GM12878 (cell line): ENCODE results near the gene ACVR1. TPM values are rescaled to one million over a fixed set of nuclear protein-coding genes. Genes with fewer than 3 reads are reported as not detected.

Source experiments
- DPF2 ChIP-seq: fragments of 450-650 bp; IDR thresholded peaks from 2 replicates; pipeline ENCODE4 v1.6.1; 2017; ENCODE audit warnings: mild to moderate bottlenecking
- JUND ChIP-seq: IDR thresholded peaks from 2 replicates; pipeline ENCODE4 v1.6.1; 2012; ENCODE audit warnings: low read depth, mild to moderate bottlenecking, low read length, improper control_type of control experiment, moderate library complexity
- POLR2A ChIP-seq: IDR thresholded peaks from 2 replicates; pipeline ENCODE4 v1.6.1; 2011; ENCODE audit warnings: low read depth, mild to moderate bottlenecking, low read length
- REST ChIP-seq: IDR thresholded peaks from 2 replicates; pipeline ENCODE4 v1.6.1; 2012; ENCODE audit warnings: mild to moderate bottlenecking, low read depth, low read length
- SKIL ChIP-seq: fragments of 450-650 bp; IDR thresholded peaks from 2 replicates; pipeline ENCODE4 v1.6.1; 2017; ENCODE audit warnings: mild to moderate bottlenecking, low read depth, inconsistent platforms; ENCODE audit not compliant: poor library complexity, severe bottlenecking
- SMC3 ChIP-seq: IDR thresholded peaks from 2 replicates; pipeline ENCODE4 v1.6.1; 2011; ENCODE audit warnings: low read length, improper control_type of control experiment, borderline replicate concordance
- TCF12 ChIP-seq: IDR thresholded peaks from 2 replicates; pipeline ENCODE4 v1.6.1; 2011; ENCODE audit warnings: low read depth, mild to moderate bottlenecking, low read length
- WRNIP1 ChIP-seq: IDR thresholded peaks from 2 replicates; pipeline ENCODE4 v1.6.1; 2011; ENCODE audit warnings: low read depth, low read length, improper control_type of control experiment, borderline replicate concordance
- ZBED1 ChIP-seq: IDR thresholded peaks from 2 replicates; pipeline ENCODE4 v1.6.1; 2016; ENCODE audit warnings: borderline replicate concordance
- ZZZ3 ChIP-seq: IDR thresholded peaks from 2 replicates; pipeline ENCODE4 v1.6.1; 2011; ENCODE audit warnings: low read depth; ENCODE audit not compliant: control insufficient read depth, insufficient read length
- polyA plus RNA-seq, 11 experiments: library from polyadenylated mRNA; depleted of rRNA in 4 of 11; unstranded in 6 of 11; stranded (reverse) in 5 of 11; fragments of >200 nt; fragmentation: Nextera tagmentation in 4 of 11; fragmentation: Illumina TruSeq in 1 of 11; extraction: Ambion mirVana in 4 of 11; extraction: Trizol in 1 of 11; gene quantifications; 1 replicate in 1 of 11; 2 replicates in 10 of 11; pipeline versions ENCODE4 v1.2.1 to v1.2.3, GENCODE V29; 2011 to 2016; ENCODE audit warnings: inconsistent platforms in 2 of 11, missing spikeins in 2 of 11, low read depth in 1 of 11
- total RNA-seq, 4 experiments: library from RNA; depleted of rRNA in 3 of 4; stranded (reverse); fragments of >200 nt in 3 of 4; fragmentation: Illumina TruSeq in 1 of 4; extraction: Trizol in 1 of 4; gene quantifications; 2 replicates each; pipeline versions ENCODE4 v1.2.1 to v1.2.3, GENCODE V29; 2013 to 2021

ACVR1 gene
- total and polyA plus RNA-seq, 10 of the 15 experiments (the other 5 are each of a cell fraction or from before 2014, with no cell fraction given) = 0.06 to 0.24 (median 0.14) TPM; not detected in 4

GRCh38 chr2:157842106-157842879 lies 33.8 kb downstream of the ACVR1 start (continued):
- TF ChIP-seq REST (no peak), ZBED1 (no peak), DPF2 (no peak), JUND (no peak), SKIL (no peak), SMC3 (no peak), ZZZ3 (no peak), TCF12 (no peak), WRNIP1 (no peak), POLR2A (no peak)
